HEK293 (cell line): ENCODE results near the gene VEGFB.

Source experiments
- GLI4 ChIP-seq: fragments of 450-650 bp; formaldehyde crosslinking; IDR thresholded peaks from 2 replicates; pipeline ENCODE4 v1.5.1; 2016; ENCODE audit warnings: missing biosample characterization, missing genetic modification characterization
- YY1 ChIP-seq: fragments of 450-650 bp; formaldehyde crosslinking; IDR thresholded peaks from 2 replicates; pipeline ENCODE4 v1.5.1; 2018; ENCODE audit warnings: missing biosample characterization, missing genetic modification characterization
- ZNF10 ChIP-seq: fragments of 450-650 bp; formaldehyde crosslinking; IDR thresholded peaks from 2 replicates; pipeline ENCODE4 v1.5.1; 2017; ENCODE audit warnings: missing biosample characterization, missing genetic modification characterization
- ZNF121 ChIP-seq: fragments of 450-650 bp; formaldehyde crosslinking; IDR thresholded peaks from 2 replicates; pipeline ENCODE4 v1.5.1; 2016; ENCODE audit warnings: missing biosample characterization, missing genetic modification characterization
- ZNF24 ChIP-seq: fragments of 450-650 bp; formaldehyde crosslinking; IDR thresholded peaks from 2 replicates; pipeline ENCODE4 v1.5.1; 2016; ENCODE audit warnings: missing biosample characterization, missing genetic modification characterization
- ZNF76 ChIP-seq: fragments of 450-650 bp; formaldehyde crosslinking; IDR thresholded peaks from 2 replicates; pipeline ENCODE4; 2016; ENCODE audit warnings: low read depth, missing biosample characterization, missing genetic modification characterization, borderline replicate concordance
- ZNF777 ChIP-seq: fragments of 450-650 bp; formaldehyde crosslinking; IDR thresholded peaks from 2 replicates; pipeline ENCODE4 v1.5.1; 2017; ENCODE audit warnings: missing biosample characterization, missing genetic modification characterization, borderline replicate concordance
- ZNF785 ChIP-seq: fragments of 450-650 bp; formaldehyde crosslinking; IDR thresholded peaks from 2 replicates; pipeline ENCODE4 v1.5.1; 2016; ENCODE audit warnings: missing biosample characterization, missing genetic modification characterization
- ZNF792 ChIP-seq: fragments of 450-650 bp; formaldehyde crosslinking; IDR thresholded peaks from 2 replicates; pipeline ENCODE4 v1.5.1; 2016; ENCODE audit warnings: missing biosample characterization, missing genetic modification characterization
- TF ChIP-seq, protein P1 (sequence below): fragments of 450-650 bp; formaldehyde crosslinking; IDR thresholded peaks from 2 replicates; pipeline ENCODE4 v1.5.1; 2016; ENCODE audit warnings: missing biosample characterization, missing genetic modification characterization, borderline replicate concordance
- TF ChIP-seq, protein P2 (sequence below): fragments of 450-650 bp; formaldehyde crosslinking; IDR thresholded peaks from 2 replicates; pipeline ENCODE4 v1.5.1; 2016; ENCODE audit warnings: missing biosample characterization, missing genetic modification characterization
- TF ChIP-seq, protein P3 (sequence below): fragments of 450-650 bp; formaldehyde crosslinking; IDR thresholded peaks from 2 replicates; pipeline ENCODE4 v1.5.1; 2016; ENCODE audit warnings: missing biosample characterization, missing genetic modification characterization, low read depth
- TF ChIP-seq, protein P4 (sequence below): fragments of 450-650 bp; formaldehyde crosslinking; IDR thresholded peaks from 2 replicates; pipeline ENCODE4 v1.5.1; 2017; ENCODE audit warnings: missing biosample characterization, missing genetic modification characterization

DNA sequence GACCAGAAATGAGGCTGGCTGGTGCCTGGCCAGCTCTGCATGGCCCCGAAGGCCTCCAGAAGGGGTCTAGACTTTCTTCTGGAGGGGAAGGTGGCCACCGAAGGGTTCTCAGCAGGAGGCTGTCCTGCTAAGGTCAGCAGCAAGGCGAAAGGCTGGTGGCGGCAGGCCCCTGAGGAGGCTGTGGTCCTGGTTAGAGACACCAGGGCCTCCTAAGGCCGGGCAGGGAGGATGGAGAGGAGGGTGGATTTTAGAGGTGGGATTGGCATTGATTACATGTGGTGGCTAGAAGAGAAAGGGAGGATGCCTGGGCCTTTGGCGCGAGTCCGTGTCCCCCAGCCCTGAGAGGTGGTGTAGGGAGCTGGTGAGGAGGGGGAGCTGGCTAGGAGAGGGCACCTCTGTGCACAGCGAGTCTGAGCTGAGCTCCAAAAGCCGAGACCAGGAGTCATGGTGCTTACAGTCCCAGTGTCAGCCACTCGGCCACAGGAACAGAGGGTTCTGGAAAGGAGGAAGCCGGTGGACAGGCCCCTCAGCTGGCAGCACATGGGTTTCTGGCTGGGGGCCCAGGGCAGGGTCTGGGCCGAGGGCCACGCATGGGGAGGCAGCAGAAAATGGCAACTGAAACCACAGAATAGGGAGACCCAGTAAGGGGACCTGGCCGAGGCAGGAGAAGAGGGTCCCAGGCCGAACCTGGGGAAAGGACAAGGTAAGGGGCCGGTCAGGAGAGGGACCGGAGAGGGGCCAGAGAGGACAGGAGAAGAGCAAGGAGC is 25.4 kb upstream of the VEGFB start:
- TF ChIP-seq YY1 (tag by site-specific recombination) = no peak
- no peak for TF ChIP-seq GLI4
- no peak for TF ChIP-seq ZNF785
- TF ChIP-seq ZNF792 (tag by site-specific recombination) = no peak
- TF ChIP-seq, protein P1, sequence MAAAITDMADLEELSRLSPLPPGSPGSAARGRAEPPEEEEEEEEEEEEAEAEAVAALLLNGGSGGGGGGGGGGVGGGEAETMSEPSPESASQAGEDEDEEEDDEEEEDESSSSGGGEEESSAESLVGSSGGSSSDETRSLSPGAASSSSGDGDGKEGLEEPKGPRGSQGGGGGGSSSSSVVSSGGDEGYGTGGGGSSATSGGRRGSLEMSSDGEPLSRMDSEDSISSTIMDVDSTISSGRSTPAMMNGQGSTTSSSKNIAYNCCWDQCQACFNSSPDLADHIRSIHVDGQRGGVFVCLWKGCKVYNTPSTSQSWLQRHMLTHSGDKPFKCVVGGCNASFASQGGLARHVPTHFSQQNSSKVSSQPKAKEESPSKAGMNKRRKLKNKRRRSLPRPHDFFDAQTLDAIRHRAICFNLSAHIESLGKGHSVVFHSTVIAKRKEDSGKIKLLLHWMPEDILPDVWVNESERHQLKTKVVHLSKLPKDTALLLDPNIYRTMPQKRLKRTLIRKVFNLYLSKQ (tag by site-specific recombination) = no peak
- no peak for TF ChIP-seq ZNF76 (tag by site-specific recombination)
- TF ChIP-seq, protein P2, sequence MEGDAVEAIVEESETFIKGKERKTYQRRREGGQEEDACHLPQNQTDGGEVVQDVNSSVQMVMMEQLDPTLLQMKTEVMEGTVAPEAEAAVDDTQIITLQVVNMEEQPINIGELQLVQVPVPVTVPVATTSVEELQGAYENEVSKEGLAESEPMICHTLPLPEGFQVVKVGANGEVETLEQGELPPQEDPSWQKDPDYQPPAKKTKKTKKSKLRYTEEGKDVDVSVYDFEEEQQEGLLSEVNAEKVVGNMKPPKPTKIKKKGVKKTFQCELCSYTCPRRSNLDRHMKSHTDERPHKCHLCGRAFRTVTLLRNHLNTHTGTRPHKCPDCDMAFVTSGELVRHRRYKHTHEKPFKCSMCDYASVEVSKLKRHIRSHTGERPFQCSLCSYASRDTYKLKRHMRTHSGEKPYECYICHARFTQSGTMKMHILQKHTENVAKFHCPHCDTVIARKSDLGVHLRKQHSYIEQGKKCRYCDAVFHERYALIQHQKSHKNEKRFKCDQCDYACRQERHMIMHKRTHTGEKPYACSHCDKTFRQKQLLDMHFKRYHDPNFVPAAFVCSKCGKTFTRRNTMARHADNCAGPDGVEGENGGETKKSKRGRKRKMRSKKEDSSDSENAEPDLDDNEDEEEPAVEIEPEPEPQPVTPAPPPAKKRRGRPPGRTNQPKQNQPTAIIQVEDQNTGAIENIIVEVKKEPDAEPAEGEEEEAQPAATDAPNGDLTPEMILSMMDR = no peak
- TF ChIP-seq ZNF121 = no peak
- TF ChIP-seq, protein P3, sequence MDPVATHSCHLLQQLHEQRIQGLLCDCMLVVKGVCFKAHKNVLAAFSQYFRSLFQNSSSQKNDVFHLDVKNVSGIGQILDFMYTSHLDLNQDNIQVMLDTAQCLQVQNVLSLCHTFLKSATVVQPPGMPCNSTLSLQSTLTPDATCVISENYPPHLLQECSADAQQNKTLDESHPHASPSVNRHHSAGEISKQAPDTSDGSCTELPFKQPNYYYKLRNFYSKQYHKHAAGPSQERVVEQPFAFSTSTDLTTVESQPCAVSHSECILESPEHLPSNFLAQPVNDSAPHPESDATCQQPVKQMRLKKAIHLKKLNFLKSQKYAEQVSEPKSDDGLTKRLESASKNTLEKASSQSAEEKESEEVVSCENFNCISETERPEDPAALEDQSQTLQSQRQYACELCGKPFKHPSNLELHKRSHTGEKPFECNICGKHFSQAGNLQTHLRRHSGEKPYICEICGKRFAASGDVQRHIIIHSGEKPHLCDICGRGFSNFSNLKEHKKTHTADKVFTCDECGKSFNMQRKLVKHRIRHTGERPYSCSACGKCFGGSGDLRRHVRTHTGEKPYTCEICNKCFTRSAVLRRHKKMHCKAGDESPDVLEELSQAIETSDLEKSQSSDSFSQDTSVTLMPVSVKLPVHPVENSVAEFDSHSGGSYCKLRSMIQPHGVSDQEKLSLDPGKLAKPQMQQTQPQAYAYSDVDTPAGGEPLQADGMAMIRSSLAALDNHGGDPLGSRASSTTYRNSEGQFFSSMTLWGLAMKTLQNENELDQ (tag by site-specific recombination) = no peak
- TF ChIP-seq ZNF777 (tag by site-specific recombination) = no peak
- TF ChIP-seq ZNF24 = no peak
- TF ChIP-seq, protein P4, sequence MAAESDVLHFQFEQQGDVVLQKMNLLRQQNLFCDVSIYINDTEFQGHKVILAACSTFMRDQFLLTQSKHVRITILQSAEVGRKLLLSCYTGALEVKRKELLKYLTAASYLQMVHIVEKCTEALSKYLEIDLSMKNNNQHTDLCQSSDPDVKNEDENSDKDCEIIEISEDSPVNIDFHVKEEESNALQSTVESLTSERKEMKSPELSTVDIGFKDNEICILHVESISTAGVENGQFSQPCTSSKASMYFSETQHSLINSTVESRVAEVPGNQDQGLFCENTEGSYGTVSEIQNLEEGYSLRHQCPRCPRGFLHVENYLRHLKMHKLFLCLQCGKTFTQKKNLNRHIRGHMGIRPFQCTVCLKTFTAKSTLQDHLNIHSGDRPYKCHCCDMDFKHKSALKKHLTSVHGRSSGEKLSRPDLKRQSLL = no peak
- no peak for TF ChIP-seq ZNF10
